ENCODE data around the gene MYLK.

The MYLK gene

DNA sequence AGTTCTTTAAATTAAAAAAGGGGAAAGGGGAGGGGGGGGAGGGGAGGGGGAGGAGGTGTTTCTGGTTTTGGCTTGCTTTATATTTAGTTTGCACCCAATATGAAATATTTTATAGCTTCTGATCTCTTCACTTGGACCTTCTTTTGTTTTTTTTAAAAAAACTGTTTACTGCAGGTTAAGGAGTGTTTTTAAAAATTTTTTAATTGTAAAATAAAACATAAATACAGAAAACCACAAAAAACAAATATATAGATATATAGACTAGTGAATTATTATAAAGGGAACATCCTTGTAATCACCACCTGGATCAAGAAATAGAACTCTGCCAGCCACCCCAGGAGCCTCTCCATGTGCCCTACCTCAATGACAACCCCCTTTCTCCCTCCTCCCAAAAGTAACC lies 861 bp upstream of the MYLK start:
- no peaks in the 10 kb centered on the region for H3K9me3 ChIP-seq (ENCODE audit: low read length)
- no peak for TF ChIP-seq EZH2 (IDR thresholded peaks at IDR 0.05; ENCODE audit: borderline replicate concordance, low read length)
- TF ChIP-seq, protein P1, sequence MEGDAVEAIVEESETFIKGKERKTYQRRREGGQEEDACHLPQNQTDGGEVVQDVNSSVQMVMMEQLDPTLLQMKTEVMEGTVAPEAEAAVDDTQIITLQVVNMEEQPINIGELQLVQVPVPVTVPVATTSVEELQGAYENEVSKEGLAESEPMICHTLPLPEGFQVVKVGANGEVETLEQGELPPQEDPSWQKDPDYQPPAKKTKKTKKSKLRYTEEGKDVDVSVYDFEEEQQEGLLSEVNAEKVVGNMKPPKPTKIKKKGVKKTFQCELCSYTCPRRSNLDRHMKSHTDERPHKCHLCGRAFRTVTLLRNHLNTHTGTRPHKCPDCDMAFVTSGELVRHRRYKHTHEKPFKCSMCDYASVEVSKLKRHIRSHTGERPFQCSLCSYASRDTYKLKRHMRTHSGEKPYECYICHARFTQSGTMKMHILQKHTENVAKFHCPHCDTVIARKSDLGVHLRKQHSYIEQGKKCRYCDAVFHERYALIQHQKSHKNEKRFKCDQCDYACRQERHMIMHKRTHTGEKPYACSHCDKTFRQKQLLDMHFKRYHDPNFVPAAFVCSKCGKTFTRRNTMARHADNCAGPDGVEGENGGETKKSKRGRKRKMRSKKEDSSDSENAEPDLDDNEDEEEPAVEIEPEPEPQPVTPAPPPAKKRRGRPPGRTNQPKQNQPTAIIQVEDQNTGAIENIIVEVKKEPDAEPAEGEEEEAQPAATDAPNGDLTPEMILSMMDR (IDR thresholded peaks at IDR 0.05; ENCODE audit: low read length) = no peak
- H3K4me2 ChIP-seq (ENCODE audit: low read length) = peak overlapping the region; percentile 65; the same call in 1 of the 2 replicates
- peaks cover 25% of the 10 kb centered on the region for H3K4me1 ChIP-seq (ENCODE audit: insufficient read depth, low read length, severe bottlenecking)
- H3K27ac ChIP-seq (ENCODE audit: low read depth, low read length, poor library complexity, severe bottlenecking) = no peak overlapping the region
- no peaks in the 10 kb centered on the region for H3K9me2 ChIP-seq (ENCODE audit: low read depth, low read length)
- no peak overlapping the region for H2AFZ ChIP-seq (ENCODE audit: low read length)
- H3K27me3 ChIP-seq (ENCODE audit: insufficient read depth, low read length) = no peaks in the 10 kb centered on the region
- H4K20me1 ChIP-seq (ENCODE audit: insufficient read depth, low read length) = no peaks in the 10 kb centered on the region
- H3K9ac ChIP-seq (ENCODE audit: low read length) = no peak overlapping the region
- no peaks in the 10 kb centered on the region for H3K79me2 ChIP-seq (ENCODE audit: insufficient read depth, low read length)
- peak overlapping the region; percentile 53 for H3K4me3 ChIP-seq (ENCODE audit: low read depth, low read length, poor library complexity, severe bottlenecking)
- no peaks in the 10 kb centered on the region for H3F3A ChIP-seq (ENCODE audit: insufficient read depth, low read length)
- no peaks in the 10 kb centered on the region for H3K36me3 ChIP-seq (ENCODE audit: insufficient read depth, low read length)

DNA sequence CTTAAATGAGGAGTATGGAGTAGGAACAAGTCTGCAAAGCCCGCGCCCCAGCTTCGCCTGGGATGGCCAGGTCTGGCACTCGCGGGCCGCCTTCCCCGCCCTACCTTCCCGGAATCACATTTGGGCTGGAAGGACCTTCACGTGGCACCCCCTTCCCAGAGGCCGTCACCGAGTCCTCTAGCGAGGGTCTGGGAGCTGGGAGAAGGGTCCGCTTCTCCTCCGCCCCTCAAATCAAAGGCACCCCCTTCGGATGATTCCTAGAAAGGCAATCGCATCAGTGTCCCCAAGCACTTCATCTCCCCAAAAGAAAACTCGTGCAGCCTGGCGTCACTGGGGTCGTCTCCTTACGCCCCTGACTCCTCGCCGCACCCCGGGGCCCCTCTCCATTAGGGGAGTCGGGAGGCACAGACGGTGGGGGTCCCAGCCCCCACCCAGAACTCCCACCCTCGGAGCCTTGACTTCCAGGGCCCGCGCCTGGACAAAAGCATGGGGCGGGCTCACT lies 380 bp downstream of the MYLK start:
- Histone ChIP-seq H3F3A (ENCODE audit: insufficient read depth, low read length) (no peaks in the 10 kb centered on the region), H3K27me3 (ENCODE audit: insufficient read depth, low read length) (no peaks in the 10 kb centered on the region), H3K9me3 (ENCODE audit: low read length) (no peaks in the 10 kb centered on the region), H3K4me3 (ENCODE audit: low read depth, low read length, poor library complexity, severe bottlenecking) (peak overlapping the region; percentile 34), H3K79me2 (ENCODE audit: insufficient read depth, low read length) (no peaks in the 10 kb centered on the region), H3K36me3 (ENCODE audit: insufficient read depth, low read length) (no peaks in the 10 kb centered on the region), H3K4me2 (ENCODE audit: low read length) (peak overlapping the region; percentile 19; the same call in 1 of the 2 replicates), H2AFZ (ENCODE audit: low read length) (no peak overlapping the region), H3K9me2 (ENCODE audit: low read depth, low read length) (no peaks in the 10 kb centered on the region), H4K20me1 (ENCODE audit: insufficient read depth, low read length) (no peaks in the 10 kb centered on the region), H3K9ac (ENCODE audit: low read length) (no peak overlapping the region), H3K4me1 (ENCODE audit: insufficient read depth, low read length, severe bottlenecking) (peaks cover 25% of the 10 kb centered on the region), H3K27ac (ENCODE audit: low read depth, low read length, poor library complexity, severe bottlenecking) (no peak overlapping the region)
- TF ChIP-seq, protein P1 (IDR thresholded peaks at IDR 0.05; ENCODE audit: low read length) = no peak
- TF ChIP-seq EZH2 (IDR thresholded peaks at IDR 0.05; ENCODE audit: borderline replicate concordance, low read length) = no peak

DNA sequence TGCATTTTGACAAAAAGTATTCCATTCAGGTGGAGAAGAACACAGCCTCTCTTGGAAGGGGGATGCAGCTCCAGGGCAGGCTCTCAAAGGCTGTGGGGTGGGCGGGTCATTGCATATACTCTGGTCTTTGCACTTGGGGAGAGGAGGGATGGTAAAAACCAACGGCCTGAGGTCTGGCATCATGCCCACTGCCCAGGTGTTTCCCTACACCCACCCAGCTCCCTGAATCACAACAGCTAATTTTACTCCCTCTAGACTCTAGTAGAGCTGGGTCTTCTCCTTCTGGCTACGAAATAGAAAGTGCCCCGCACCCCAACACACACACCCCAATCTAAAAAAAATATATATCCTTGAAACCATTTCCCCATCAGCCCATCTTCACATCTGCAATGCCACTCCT lies 1.0 kb downstream of the MYLK start:
- no peak for TF ChIP-seq EZH2 (IDR thresholded peaks at IDR 0.05; ENCODE audit: borderline replicate concordance, low read length)
- TF ChIP-seq, protein P1 (IDR thresholded peaks at IDR 0.05; ENCODE audit: low read length) = no peak
- Histone ChIP-seq H3K27ac (ENCODE audit: low read depth, low read length, poor library complexity, severe bottlenecking) (no peak overlapping the region), H3K27me3 (ENCODE audit: insufficient read depth, low read length) (no peaks in the 10 kb centered on the region), H2AFZ (ENCODE audit: low read length) (no peak overlapping the region), H4K20me1 (ENCODE audit: insufficient read depth, low read length) (no peaks in the 10 kb centered on the region), H3K4me2 (ENCODE audit: low read length) (peak overlapping the region; percentile 19; the same call in 1 of the 2 replicates), H3K9me3 (ENCODE audit: low read length) (no peaks in the 10 kb centered on the region), H3K79me2 (ENCODE audit: insufficient read depth, low read length) (no peaks in the 10 kb centered on the region), H3K9ac (ENCODE audit: low read length) (no peak overlapping the region), H3K4me3 (ENCODE audit: low read depth, low read length, poor library complexity, severe bottlenecking) (no peak overlapping the region), H3F3A (ENCODE audit: insufficient read depth, low read length) (no peaks in the 10 kb centered on the region), H3K9me2 (ENCODE audit: low read depth, low read length) (no peaks in the 10 kb centered on the region), H3K36me3 (ENCODE audit: insufficient read depth, low read length) (no peaks in the 10 kb centered on the region), H3K4me1 (ENCODE audit: insufficient read depth, low read length, severe bottlenecking) (peaks cover 25% of the 10 kb centered on the region)

Measured in OCI-LY1 (cell line).